ENCODE results near the gene PHF20.

DNA sequence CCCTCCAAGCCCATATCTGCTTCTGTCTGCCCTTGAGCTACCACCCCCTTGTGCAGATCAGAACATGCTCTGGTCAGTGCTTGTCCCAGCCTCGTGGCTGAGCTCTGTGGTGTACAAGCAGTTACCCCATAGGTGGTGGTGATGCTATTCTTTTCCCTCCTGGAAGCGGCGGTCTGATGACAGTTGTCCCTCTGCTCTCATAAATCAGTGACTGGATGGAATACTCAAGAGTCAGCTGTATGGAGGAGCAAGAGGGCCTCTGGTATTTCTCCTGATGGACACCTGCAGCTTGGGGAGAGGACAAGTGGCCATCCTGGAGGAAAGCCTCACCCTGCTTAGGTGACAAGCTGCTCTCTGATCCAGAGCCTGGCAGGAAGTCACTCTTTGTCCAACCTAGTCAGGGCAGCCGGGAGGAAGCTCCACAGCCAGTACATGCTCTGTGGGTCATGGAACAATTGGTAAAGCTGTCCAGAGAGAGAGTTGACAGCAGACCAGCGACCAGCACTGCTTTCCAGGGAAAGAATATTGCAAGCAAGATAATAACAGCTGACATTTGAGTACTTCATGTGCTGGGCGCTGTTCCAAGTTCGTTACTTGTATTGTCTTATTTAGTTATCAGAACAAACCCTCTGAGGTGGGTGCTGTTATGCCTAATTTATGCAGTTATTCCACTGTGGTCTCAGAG, 135.3 kb downstream of the PHF20 start:
- no peak for TF ChIP-seq POLR2A (IDR thresholded peaks at IDR 0.05)
- TF ChIP-seq, protein P1, sequence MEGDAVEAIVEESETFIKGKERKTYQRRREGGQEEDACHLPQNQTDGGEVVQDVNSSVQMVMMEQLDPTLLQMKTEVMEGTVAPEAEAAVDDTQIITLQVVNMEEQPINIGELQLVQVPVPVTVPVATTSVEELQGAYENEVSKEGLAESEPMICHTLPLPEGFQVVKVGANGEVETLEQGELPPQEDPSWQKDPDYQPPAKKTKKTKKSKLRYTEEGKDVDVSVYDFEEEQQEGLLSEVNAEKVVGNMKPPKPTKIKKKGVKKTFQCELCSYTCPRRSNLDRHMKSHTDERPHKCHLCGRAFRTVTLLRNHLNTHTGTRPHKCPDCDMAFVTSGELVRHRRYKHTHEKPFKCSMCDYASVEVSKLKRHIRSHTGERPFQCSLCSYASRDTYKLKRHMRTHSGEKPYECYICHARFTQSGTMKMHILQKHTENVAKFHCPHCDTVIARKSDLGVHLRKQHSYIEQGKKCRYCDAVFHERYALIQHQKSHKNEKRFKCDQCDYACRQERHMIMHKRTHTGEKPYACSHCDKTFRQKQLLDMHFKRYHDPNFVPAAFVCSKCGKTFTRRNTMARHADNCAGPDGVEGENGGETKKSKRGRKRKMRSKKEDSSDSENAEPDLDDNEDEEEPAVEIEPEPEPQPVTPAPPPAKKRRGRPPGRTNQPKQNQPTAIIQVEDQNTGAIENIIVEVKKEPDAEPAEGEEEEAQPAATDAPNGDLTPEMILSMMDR (IDR thresholded peaks at IDR 0.05) = no peak
